Measurements from ENCODE around the gene BCKDK.

BCKDK gene

GRCh38 chr16:31079342-31079944 lies 28.7 kb upstream of the BCKDK start:
- DNase-seq = no peak
- in situ Hi-C loops (cut with MboI; ENCODE audit: low pct_unique_long_range_greater_than_20kb, low sequenced_read_pairs) = no loop called here

GRCh38 chr16:31080035-31080629 lies 28.1 kb upstream of the BCKDK start:
- in situ Hi-C loops (cut with MboI; ENCODE audit: low pct_unique_long_range_greater_than_20kb, low sequenced_read_pairs) = no loop called here
- no peak for DNase-seq

- DNase-seq = no peak
- in situ Hi-C loops (cut with MboI; ENCODE audit: low pct_unique_long_range_greater_than_20kb, low sequenced_read_pairs) = no loop called here
These were observed 27.3 kb upstream of the BCKDK start for GRCh38 chr16:31080756-31081419.

GRCh38 chr16:31081428-31082351 lies 26.5 kb upstream of the BCKDK start:
- DNase-seq = no peak
- in situ Hi-C loops (cut with MboI; ENCODE audit: low pct_unique_long_range_greater_than_20kb, low sequenced_read_pairs) = no loop called here

- in situ Hi-C loops (cut with MboI; ENCODE audit: low pct_unique_long_range_greater_than_20kb, low sequenced_read_pairs) = no loop called here
- DNase-seq = no peak
These were observed 25.7 kb upstream of the BCKDK start for GRCh38 chr16:31082368-31083045.

GRCh38 chr16:31083081-31083480 lies 25.1 kb upstream of the BCKDK start:
- DNase-seq = no peak
- in situ Hi-C loops (cut with MboI; ENCODE audit: low pct_unique_long_range_greater_than_20kb, low sequenced_read_pairs) = no loop called here

- no peak for DNase-seq
- in situ Hi-C loops (cut with MboI; ENCODE audit: low pct_unique_long_range_greater_than_20kb, low sequenced_read_pairs) = no loop called here
These were observed 24.6 kb upstream of the BCKDK start for GRCh38 chr16:31083556-31083955.

GRCh38 chr16:31083981-31084380 lies 24.2 kb upstream of the BCKDK start:
- in situ Hi-C loops (cut with MboI; ENCODE audit: low pct_unique_long_range_greater_than_20kb, low sequenced_read_pairs) = no loop called here
- DNase-seq = no peak

- no peak for DNase-seq
- in situ Hi-C loops (cut with MboI; ENCODE audit: low pct_unique_long_range_greater_than_20kb, low sequenced_read_pairs) = no loop called here
These were observed 23.4 kb upstream of the BCKDK start for GRCh38 chr16:31084584-31085302.

GRCh38 chr16:31085411-31085810 lies 22.8 kb upstream of the BCKDK start:
- in situ Hi-C loops (cut with MboI; ENCODE audit: low pct_unique_long_range_greater_than_20kb, low sequenced_read_pairs) = no loop called here
- no peak for DNase-seq

- in situ Hi-C loops (cut with MboI; ENCODE audit: low pct_unique_long_range_greater_than_20kb, low sequenced_read_pairs) = no loop called here
These were observed 22.1 kb upstream of the BCKDK start for GRCh38 chr16:31085873-31086628.

GRCh38 chr16:31086629-31086906 lies 21.6 kb upstream of the BCKDK start:
- in situ Hi-C loops (cut with MboI; ENCODE audit: low pct_unique_long_range_greater_than_20kb, low sequenced_read_pairs) = no loop called here
- DNase-seq = no peak

More at GRCh38 chr16:31085873-31086628, 22.1 kb upstream of the BCKDK start:
- no peak for DNase-seq

GRCh38 chr16:31087481-31087880 lies 20.7 kb upstream of the BCKDK start:
- DNase-seq = no peak
- in situ Hi-C loops (cut with MboI; ENCODE audit: low pct_unique_long_range_greater_than_20kb, low sequenced_read_pairs) = no loop called here

GRCh38 chr16:31087971-31088370 lies 20.2 kb upstream of the BCKDK start:
- DNase-seq = no peak
- in situ Hi-C loops (cut with MboI; ENCODE audit: low pct_unique_long_range_greater_than_20kb, low sequenced_read_pairs) = no loop called here

- DNase-seq = no peak
- in situ Hi-C loops (cut with MboI; ENCODE audit: low pct_unique_long_range_greater_than_20kb, low sequenced_read_pairs) = no loop called here
These were observed 19.6 kb upstream of the BCKDK start, which contains the start of gene PRSS53 for GRCh38 chr16:31088459-31089183. Gene PRSS53 (minus strand): TSS chr16:31088943. CDS start chr16:31088809, 134 bp downstream.

- in situ Hi-C loops (cut with MboI; ENCODE audit: low pct_unique_long_range_greater_than_20kb, low sequenced_read_pairs) = no loop called here
- DNase-seq = no peak
These were observed 19.0 kb upstream of the BCKDK start for GRCh38 chr16:31089199-31089598.

GRCh38 chr16:31090540-31090939 lies 17.6 kb upstream of the BCKDK start:
- in situ Hi-C loops (cut with MboI; ENCODE audit: low pct_unique_long_range_greater_than_20kb, low sequenced_read_pairs) = no loop called here

More at GRCh38 chr16:31090540-31090939, 17.6 kb upstream of the BCKDK start:
- DNase-seq = no peak

Measured in KBM-7 (cell line).